ENCODE measurements around the gene CRK. TPM values are rescaled to one million over a fixed set of nuclear protein-coding genes. Genes with fewer than 3 reads are reported as not detected.
"Not testable (repeated sequence)": the region's sequence is repeated elsewhere in the genome, so short reads cannot be mapped to it uniquely, and the experiment has no call there.

Gene CRK
- polyA plus RNA-seq, 1 experiment, result 110 TPM

DNA sequence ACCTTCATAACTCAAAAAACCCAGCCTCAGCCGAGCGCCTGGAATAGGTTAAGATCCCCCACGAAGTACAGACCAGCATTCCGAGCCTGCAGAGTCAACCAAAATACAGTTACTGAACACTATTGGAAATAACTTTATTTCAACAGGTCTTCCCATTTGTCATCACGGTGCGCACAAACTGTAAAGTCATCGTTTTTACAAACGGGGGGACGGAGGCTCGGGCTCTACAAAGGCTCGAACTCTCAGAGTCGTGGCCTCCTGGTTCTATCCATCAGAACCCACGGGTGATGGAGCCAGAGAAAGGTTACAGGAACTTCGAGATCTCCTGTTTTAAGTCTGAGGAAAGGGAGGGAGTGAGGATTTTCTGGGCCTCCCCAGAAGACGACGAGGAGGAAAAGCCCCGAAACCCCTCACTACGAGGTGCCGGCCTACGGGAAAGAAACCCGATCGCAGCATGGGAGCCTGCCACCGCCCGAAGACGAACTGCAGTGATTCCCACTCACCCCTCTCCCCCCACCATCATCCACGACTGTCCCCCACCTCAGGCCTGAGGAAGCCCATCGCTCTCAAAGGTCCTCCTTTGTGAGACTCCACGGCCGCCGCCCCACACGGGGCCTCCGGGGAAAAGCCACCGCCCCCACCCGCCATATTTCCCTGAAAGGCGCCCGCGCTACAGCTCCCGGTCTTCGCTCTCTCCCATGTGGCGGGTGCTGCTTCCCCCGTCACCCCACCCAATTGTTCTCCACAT, 56.9 kb downstream of the CRK start:
- TF ChIP-seq, protein P1, sequence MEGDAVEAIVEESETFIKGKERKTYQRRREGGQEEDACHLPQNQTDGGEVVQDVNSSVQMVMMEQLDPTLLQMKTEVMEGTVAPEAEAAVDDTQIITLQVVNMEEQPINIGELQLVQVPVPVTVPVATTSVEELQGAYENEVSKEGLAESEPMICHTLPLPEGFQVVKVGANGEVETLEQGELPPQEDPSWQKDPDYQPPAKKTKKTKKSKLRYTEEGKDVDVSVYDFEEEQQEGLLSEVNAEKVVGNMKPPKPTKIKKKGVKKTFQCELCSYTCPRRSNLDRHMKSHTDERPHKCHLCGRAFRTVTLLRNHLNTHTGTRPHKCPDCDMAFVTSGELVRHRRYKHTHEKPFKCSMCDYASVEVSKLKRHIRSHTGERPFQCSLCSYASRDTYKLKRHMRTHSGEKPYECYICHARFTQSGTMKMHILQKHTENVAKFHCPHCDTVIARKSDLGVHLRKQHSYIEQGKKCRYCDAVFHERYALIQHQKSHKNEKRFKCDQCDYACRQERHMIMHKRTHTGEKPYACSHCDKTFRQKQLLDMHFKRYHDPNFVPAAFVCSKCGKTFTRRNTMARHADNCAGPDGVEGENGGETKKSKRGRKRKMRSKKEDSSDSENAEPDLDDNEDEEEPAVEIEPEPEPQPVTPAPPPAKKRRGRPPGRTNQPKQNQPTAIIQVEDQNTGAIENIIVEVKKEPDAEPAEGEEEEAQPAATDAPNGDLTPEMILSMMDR (IDR thresholded peaks at IDR 0.05; ENCODE audit: low read depth, low read length), result no peak
- Histone ChIP-seq H3K27me3 (ENCODE audit: control insufficient read depth, insufficient read depth, low read length) (no peaks in the 10 kb centered on the region), H3K4me3 (ENCODE audit: low read depth, low read length) (peak overlapping the region; percentile 88), H3K9me3 (ENCODE audit: control insufficient read depth, insufficient read depth, low read length) (no peaks in the 10 kb centered on the region; the same call in 1 of the 2 replicates), H3K27ac (ENCODE audit: low read depth, low read length) (peak overlapping the region; percentile 94)
- ChIA-PET CTCF (interaction anchor here (1.2 kb wide), 1 partner anchor 33 kb away, joined by 3 read pairs; no protein-coding TSS in a partner anchor), POLR2A (interaction anchor here (0.5 to 1.7 kb wide), 4 partner anchors 10 to 118 kb away, joined by 4 to 15 read pairs (median 6); partner anchors contain the start of gene INPP5K)
- no peak for DNase-seq (ENCODE audit: low read depth, low spot score)

DNA sequence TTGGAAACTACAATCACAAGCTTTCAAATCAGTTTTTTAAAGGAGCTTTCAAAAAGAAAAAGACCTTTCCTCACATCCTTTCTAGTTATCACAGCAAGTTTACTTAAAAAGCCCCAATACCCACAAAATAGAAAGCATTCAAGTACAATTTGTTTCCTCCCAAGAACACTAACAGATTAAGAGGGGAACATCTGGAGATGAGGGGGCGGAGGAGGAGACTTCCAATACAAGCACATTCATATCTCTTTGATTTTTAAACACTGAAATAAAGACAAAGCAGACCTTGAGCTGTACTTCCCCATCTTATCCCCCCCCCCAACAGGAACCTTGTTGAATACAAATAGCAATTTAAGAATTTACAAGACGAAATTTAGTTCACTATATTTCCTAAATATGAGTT, 58.0 kb downstream of the CRK start:
- POLR2A ChIA-PET, result no interaction called here
- peak overlapping the region; percentile 88 for H3K4me3 ChIP-seq (ENCODE audit: low read depth, low read length)
- no peaks in the 10 kb centered on the region for H3K27me3 ChIP-seq (ENCODE audit: control insufficient read depth, insufficient read depth, low read length)
- CTCF ChIA-PET, result interaction anchor here (3.5 kb wide), 1 partner anchor 33 kb away, joined by 24 read pairs; no protein-coding TSS in a partner anchor
- no peak for DNase-seq (ENCODE audit: low read depth, low spot score)
- H3K27ac ChIP-seq (ENCODE audit: low read depth, low read length), result no peak overlapping the region
- H3K9me3 ChIP-seq (ENCODE audit: control insufficient read depth, insufficient read depth, low read length), result no peaks in the 10 kb centered on the region; the same call in 1 of the 2 replicates
- TF ChIP-seq, protein P1 (IDR thresholded peaks at IDR 0.05; ENCODE audit: low read depth, low read length), result no peak

DNA sequence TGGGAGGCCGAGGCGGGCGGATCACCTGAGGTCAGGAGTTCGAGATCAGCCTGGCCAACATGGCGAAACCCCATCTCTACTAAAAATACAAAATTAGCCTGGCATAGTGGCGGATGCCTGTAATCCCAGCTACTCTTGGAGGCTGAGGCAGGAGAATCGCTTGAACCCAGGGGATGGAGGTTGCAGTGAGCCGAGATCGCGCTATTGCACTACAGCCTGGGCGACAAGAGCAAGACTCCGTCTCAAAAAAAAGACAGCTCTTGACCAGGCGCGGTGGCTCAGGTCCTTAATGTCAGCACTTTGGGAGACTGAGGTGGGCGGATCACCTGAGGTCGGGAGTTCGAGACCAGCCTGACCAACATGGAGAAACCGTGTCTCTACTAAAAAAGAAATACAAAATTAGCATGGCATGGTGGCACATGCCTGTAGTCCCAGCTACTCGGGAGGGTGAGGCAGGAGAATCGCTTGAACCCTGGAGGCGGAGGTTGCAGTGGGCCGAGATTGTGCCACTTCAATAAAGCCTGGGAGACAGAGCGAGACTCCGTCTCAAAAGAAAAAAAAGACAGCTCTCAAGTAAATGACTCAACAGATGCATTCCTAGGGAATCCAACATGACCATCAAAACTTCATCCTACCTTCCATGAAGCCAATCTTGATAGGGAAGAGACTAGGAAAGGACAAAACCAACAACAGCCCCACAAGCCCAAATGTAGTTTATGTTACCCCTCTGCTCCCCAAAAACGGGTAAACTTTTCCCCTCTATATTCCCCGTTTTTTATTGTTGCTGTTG, 60.0 kb downstream of the CRK start:
- DNase-seq (ENCODE audit: low read depth, low spot score); H3K27ac ChIP-seq (ENCODE audit: low read depth, low read length); H3K4me3 ChIP-seq (ENCODE audit: low read depth, low read length); POLR2A ChIA-PET; H3K9me3 ChIP-seq (ENCODE audit: control insufficient read depth, insufficient read depth, low read length); H3K27me3 ChIP-seq (ENCODE audit: control insufficient read depth, insufficient read depth, low read length): not testable (repeated sequence)
- CTCF ChIA-PET, result interaction anchor here (3.5 kb wide), 1 partner anchor 31 kb away, joined by 24 read pairs; no protein-coding TSS in a partner anchor

DNA sequence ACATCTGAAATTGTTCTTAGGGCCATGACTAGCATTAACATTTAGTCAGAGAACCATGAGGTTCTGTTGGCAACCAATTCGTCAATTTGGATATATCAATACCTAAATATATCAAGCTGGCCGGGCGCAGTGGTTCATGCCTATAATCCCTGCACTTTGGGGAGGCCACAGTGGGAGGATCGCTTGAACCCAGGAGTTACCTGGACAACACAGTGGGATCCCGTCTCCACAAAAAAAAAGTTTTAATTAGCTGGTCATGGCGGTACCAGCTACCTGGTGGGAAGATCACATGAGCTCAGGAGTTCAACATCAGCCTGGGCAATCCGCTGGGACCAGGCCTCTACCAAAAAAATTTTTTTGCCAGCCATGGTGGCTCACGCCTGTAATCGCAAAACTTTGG, 64.5 kb downstream of the CRK start:
- Histone ChIP-seq H3K9me3 (ENCODE audit: control insufficient read depth, insufficient read depth, low read length) (no peaks in the 10 kb centered on the region), H3K27me3 (ENCODE audit: control insufficient read depth, insufficient read depth, low read length) (no peaks in the 10 kb centered on the region), H3K27ac (ENCODE audit: low read depth, low read length) (no peak overlapping the region), H3K4me3 (ENCODE audit: low read depth, low read length) (no peak overlapping the region)
- TF ChIP-seq, protein P1 (IDR thresholded peaks at IDR 0.05; ENCODE audit: low read depth, low read length), result no peak
- POLR2A ChIA-PET, result interaction anchor here (0.6 to 1.3 kb wide), 2 partner anchors 8 to 35 kb away, joined by 5 read pairs; partner anchors contain the start of gene YWHAE
- CTCF ChIA-PET, result interaction anchor here (1.2 to 6.4 kb wide), 2 partner anchors 26 to 30 kb away, joined by 4 to 68 read pairs; no protein-coding TSS in a partner anchor
- no peak for DNase-seq (ENCODE audit: low read depth, low spot score)
